ENCODE results near the gene TRMU. TPM values are rescaled to one million over a fixed set of nuclear protein-coding genes. Genes with fewer than 3 reads are reported as not detected.

The TRMU gene
- polyA plus RNA-seq, 1 donor (not counting 4 experiments of a cell fraction or from before 2014, with no cell fraction given), result 33.6 TPM

- Histone ChIP-seq H3K4me3 (ENCODE audit: control insufficient read depth in 2 of 3, extremely low read depth in 1 of 3, insufficient read depth in 2 of 3, low read depth in 1 of 3, low read length in 3 of 3) (no peak overlapping the region), H3K36me3 (ENCODE audit: control insufficient read depth in 2 of 2, extremely low read depth in 1 of 2, insufficient read depth in 2 of 2, low read length in 2 of 2) (peaks cover 5 to 19% of the 10 kb centered on the region in 2 experiments), H4K20me1 (ENCODE audit: control insufficient read depth, extremely low read depth, insufficient read depth, low read length) (peaks cover 2% of the 10 kb centered on the region), H3K4me1 (ENCODE audit: control insufficient read depth, extremely low read depth, insufficient read depth, low read length) (no peaks in the 10 kb centered on the region), H3K27ac (ENCODE audit: control insufficient read depth, insufficient read depth, low read length) (no peak overlapping the region), H3K9me3 (ENCODE audit: control insufficient read depth, low read depth, low read length) (no peaks in the 10 kb centered on the region), H3K9ac (ENCODE audit: control insufficient read depth, extremely low read depth, insufficient read depth, low read length) (no peak overlapping the region), H3K79me2 (ENCODE audit: control insufficient read depth, insufficient read depth, low read length) (no peaks in the 10 kb centered on the region), H3K9me1 (ENCODE audit: control insufficient read depth, extremely low read depth, insufficient read depth, low read length) (no peaks in the 10 kb centered on the region), H2AFZ (ENCODE audit: control insufficient read depth, low read length) (no peak overlapping the region), H3K27me3 (ENCODE audit: control insufficient read depth, extremely low read depth, insufficient read depth, low read length) (no peaks in the 10 kb centered on the region), H3K4me2 (ENCODE audit: control insufficient read depth, extremely low read depth, insufficient read depth, low read depth, low read length) (no peak overlapping the region)
- DNase-seq (ENCODE audit: low read depth, low spot score) (no peak), FAIRE-seq (no peak)
- dilution Hi-C loops (cut with MboI; ENCODE audit: extremely low pct_ligation_motif_present, low sequenced_read_pairs), result no loop called here
- TF ChIP-seq EZH2 (IDR thresholded peaks at IDR 0.05; ENCODE audit: low read length) (no peak), CTCF (optimal IDR thresholded peaks at IDR 0.05 in 1 of 3, IDR thresholded peaks at IDR 0.05 in 1 of 3, conservative IDR thresholded peaks at IDR 0.05 in 1 of 3; ENCODE audit: extremely low read depth in 1 of 3, insufficient read depth in 2 of 3, low read length in 3 of 3) (no peak)
Observed at GRCh38 chr22:46405901-46406300, 70.4 kb downstream of the TRMU start.

DNA sequence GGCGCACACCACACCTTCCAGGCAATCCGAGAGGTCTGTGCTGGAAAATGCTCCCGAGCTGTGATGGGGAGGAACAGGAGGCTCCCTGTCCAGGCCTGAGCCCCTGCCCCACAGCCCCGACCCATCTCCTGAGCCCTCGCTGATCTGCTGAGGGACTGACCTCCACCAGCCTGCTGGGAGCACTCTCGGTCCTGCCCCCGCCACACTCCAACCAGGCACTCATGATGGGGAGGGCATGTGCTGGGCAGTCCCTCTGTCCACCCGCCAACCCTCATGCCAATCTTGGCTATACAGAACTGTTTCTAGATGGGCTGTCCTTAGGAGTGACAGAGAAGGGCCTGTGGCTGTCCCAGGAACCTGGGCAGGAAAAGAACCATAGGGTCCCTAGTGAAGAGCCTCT is 70.8 kb downstream of the TRMU start:
- DNase-seq (ENCODE audit: low read depth, low spot score) (no peak), FAIRE-seq (no peak)
- Histone ChIP-seq H3K4me3 (ENCODE audit: control insufficient read depth in 2 of 3, extremely low read depth in 1 of 3, insufficient read depth in 2 of 3, low read depth in 1 of 3, low read length in 3 of 3) (no peak overlapping the region), H2AFZ (ENCODE audit: control insufficient read depth, low read length) (no peak overlapping the region), H3K9me1 (ENCODE audit: control insufficient read depth, extremely low read depth, insufficient read depth, low read length) (no peaks in the 10 kb centered on the region), H3K27me3 (ENCODE audit: control insufficient read depth, extremely low read depth, insufficient read depth, low read length) (no peaks in the 10 kb centered on the region), H3K4me1 (ENCODE audit: control insufficient read depth, extremely low read depth, insufficient read depth, low read length) (no peaks in the 10 kb centered on the region), H3K79me2 (ENCODE audit: control insufficient read depth, insufficient read depth, low read length) (no peaks in the 10 kb centered on the region), H3K9ac (ENCODE audit: control insufficient read depth, extremely low read depth, insufficient read depth, low read length) (no peak overlapping the region), H4K20me1 (ENCODE audit: control insufficient read depth, extremely low read depth, insufficient read depth, low read length) (peaks cover 2% of the 10 kb centered on the region), H3K9me3 (ENCODE audit: control insufficient read depth, low read depth, low read length) (no peaks in the 10 kb centered on the region), H3K36me3 (ENCODE audit: control insufficient read depth in 2 of 2, extremely low read depth in 1 of 2, insufficient read depth in 2 of 2, low read length in 2 of 2) (peaks cover 9 to 18% of the 10 kb centered on the region in 2 experiments), H3K27ac (ENCODE audit: control insufficient read depth, insufficient read depth, low read length) (no peak overlapping the region), H3K4me2 (ENCODE audit: control insufficient read depth, extremely low read depth, insufficient read depth, low read depth, low read length) (no peak overlapping the region)
- TF ChIP-seq CTCF (optimal IDR thresholded peaks at IDR 0.05 in 1 of 3, IDR thresholded peaks at IDR 0.05 in 1 of 3, conservative IDR thresholded peaks at IDR 0.05 in 1 of 3; ENCODE audit: extremely low read depth in 1 of 3, insufficient read depth in 2 of 3, low read length in 3 of 3) (no peak), EZH2 (IDR thresholded peaks at IDR 0.05; ENCODE audit: low read length) (no peak)
- dilution Hi-C loops (cut with MboI; ENCODE audit: extremely low pct_ligation_motif_present, low sequenced_read_pairs), result no loop called here

All from keratinocyte (primary cell).